Stimulated activated CD4-positive, alpha-beta T cell treated with anti-CD3 and anti-CD28 coated beads, Interleukin-12 subunit alpha, Interleukin-12 subunit beta, amount 100 ng/mL, for 24 hours (primary cell): Measurements from ENCODE around the gene FUBP1.
"Not testable (repeated sequence)": the region's sequence is repeated elsewhere in the genome, so short reads cannot be mapped to it uniquely, and the experiment has no call there.

ENCODE experiments used
- DNase-seq, 2 experiments: peaks; one replicate each; pipeline ENCODE4 v3.0.0-alpha.2; 2020; ENCODE audit warnings: low read depth in 2 of 2

FUBP1 gene

DNA sequence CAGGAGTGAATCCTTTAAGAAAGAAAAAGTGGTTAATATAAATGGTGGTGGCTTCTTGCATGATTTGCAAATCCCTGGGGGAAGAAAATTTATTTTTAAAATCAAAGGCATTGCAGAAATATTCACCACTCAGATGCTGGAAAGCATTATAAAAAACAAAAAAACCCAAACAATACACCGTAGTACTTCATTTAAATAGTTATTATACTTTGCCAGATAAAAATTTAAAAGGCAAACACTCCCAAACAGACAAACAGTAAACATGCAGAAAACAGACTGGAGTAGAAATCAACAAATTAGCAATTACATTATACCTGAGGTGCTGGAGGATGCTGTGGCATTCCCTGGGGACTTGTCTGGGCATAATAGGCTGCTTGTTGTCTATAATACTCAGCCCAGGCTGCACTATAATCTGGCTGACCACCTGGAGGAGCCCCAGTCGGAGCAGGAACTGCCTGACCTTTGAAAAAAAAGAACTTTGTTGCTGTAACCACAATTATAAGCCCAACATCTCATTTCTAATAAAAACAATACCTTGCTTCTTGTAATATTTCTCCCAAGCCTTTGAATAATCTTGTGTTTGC is 29.9 kb downstream of the FUBP1 start:
- no peak for DNase-seq

DNA sequence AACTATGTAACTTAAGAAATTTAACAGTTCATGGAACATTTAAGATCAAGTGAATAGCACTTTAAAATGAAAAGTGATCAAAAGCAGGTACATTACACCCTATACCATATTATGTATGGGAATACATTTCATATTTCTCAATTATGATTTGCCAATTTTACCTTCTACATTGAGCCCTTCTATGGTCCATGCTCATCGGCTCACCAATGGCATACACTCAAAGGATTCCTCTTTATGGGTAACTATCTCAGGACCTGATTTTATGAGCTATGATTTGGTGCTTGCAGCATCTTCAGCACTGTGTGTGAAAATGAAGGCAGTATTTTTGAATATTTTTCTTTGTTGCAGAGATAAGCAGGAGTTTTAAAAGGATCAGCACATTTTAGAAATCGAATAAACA is 33.5 kb downstream of the FUBP1 start:
- no peak for DNase-seq

DNA sequence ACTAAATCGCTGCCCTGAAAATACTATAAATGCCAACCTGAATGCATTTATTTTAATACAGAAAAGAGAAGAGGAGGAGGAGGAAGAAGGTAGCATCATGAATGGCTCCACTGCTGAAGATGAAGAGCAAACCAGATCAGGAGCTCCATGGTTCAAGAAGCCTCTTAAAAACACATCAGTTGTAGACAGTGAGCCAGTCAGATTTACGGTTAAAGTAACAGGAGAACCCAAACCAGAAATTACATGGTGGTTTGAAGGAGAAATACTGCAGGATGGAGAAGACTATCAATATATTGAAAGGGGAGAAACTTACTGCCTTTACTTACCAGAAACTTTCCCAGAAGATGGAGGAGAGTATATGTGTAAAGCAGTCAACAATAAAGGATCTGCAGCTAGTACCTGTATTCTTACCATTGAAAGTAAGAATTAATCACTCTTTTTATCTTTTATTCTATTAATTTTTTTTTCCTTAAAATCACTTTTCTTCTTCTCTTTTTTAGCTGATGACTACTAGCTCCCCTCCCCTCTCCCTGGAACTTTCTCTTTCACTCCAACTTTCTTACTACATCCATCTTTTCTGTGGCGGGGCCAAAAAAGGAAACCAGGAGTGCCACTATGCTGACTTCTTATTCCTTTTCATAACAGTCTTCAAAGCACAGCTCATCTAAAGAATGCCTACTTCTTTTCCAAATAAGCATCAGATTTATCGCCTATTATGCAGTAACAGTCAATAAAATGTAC is 36.3 kb downstream of the FUBP1 start:
- no peak for DNase-seq

DNA sequence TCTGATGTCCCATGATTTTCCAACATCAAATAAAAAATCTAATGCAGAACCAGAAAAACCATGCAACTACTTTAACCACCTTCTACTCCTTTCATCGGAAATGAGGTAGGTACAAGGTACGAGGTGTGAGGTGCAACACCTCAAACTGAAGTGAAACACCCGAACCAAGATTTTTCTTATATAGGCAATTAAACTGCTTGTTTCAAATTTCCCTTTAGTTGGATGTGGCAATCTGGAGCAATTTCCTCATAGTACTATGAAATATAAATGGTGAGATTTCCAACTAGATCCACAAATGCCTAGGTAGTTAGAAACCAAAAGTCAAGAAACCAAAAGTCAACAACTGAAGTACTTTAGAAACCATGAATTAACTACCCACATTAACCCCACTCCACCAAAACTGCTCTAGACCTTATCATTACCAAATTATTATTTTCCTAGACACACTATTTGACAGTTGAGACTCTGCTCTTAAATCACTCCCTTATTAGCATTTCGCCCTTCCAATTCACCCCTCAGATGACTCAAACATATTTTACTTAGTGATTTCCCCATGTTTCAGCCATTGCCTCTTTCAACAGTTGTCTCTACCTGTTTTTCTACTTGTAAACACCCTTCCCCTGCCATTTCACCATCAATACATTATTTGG is 37.8 kb downstream of the FUBP1 start:
- no peak for DNase-seq

DNA sequence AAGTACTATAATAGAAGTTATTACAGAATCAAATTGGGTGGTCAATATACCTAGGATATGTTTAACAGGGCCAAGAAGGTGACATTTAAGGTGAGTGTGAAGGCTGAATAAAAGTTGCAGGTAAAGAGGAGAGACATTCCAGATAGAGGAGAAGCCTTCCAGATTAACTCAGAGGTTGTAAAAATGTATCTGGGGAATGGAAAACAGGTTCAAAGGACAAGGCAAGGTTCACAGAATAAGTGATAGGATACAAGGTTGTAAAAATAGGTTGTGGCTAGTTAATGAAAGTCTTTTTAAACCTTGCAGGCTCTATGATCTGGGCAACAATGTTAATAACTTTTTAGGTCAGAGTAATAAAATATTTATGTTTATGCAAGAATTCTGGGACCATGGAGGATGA is 40.2 kb downstream of the FUBP1 start:
- DNase-seq, result no peak

DNA sequence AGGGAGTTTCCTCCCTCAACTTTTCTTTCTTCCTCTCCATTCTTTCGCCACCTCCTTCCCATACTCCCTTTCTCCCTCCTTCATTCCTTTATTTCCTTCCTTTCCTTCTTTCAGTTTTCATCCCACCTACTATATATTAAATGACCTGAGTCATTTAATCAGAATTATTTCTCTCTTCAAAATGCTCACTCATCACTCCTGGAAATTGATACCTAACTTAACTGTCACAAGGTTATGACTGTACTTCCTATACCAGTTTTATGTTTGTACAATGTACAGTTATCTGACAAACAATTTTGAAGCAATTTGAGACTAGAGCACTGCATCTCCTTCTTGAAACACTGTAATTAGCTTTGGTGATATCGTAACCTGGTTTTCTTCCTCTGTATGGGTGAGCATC is 49.1 kb downstream of the FUBP1 start:
- no peak for DNase-seq

DNA sequence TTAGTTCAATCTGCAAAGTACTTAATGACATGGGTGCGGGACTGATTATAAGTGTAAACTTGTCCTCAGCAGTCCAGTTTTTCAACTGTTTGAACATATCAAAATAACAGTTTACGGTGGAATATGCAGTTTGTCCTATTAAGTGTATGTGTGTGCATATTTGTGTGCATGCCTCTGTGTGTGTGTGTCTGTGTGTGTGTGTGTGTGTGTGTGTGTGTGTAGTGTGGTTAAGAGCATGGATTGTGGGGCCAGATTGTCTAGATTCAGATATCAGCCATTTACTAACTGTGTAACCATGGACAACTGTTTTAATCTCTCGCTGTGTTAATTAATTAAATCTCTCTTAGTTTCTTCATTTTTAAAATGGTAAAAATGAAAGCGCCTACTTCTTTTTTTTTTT is 51.5 kb downstream of the FUBP1 start:
- DNase-seq, result no peak

DNA sequence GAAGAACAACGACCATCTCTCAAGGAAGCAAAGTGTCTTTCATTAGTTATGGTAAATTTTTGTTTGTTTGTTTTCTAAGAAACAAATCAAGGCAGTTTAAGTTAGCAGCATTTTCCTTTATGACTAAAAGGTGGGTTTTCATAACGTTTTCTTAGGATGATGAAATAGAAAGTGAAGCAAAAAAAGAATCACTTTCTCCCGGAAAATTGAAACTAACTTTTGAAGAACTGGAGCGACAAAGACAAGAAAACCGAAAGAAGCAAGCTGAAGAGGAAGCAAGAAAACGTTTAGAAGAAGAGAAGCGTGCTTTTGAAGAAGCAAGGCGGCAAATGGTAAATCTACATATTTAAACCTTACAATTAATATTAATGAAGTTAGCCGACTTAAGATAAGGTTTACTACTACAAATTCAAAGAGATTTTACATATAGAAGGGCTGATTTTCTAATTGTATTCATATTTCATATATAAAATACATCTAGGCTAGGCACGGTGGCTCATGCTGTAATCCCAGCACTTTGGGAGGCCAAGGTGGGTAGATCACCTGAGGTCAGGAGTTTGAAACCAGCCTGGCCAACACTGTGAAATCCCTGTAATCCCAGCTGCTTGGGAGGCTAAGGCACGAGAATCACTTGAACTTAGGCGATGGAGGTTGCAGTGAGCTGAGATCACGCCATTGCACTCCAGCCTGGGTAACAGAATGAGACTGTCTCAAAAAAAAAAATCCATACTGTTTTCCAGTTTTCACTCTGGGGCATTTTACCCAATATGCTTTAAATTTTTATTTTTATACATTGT is 52.1 kb downstream of the FUBP1 start:
- no peak for DNase-seq

DNA sequence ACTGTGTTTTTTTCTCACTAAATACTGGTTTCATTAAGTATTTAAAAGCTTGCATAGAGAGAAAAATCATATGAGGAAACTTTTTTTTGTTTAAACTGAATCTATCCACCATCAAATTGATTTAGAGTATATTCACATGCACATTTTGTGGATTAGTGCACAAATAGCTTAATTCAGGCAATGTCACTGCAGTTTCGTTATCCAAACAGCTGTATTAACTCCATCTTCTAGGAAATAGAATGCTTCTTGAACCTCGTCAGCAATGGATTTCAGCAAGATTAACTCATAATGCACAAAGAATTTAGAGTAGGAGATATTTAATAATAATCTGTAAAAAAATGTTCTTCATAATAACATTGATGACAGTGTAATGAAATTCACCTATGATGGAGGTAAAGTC is 52.9 kb downstream of the FUBP1 start:
- DNase-seq, result no peak

DNA sequence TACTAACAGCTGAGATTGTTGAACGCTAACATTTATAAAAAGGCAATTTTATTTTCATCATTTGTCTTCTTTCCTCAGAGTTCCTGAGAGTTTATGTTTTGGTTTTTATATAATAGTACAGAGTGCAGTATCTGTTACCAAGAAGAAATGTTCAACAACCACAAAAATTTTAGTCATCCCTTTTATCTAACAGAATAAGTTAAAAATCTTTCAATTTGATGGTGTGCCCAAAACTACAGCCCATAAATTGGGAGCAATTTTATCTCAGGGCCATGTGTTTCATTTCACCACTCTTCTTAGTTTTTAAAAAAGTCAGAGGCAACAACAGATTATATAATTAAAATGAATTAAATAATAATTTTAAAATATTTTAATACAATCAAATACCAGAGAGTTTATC is 53.4 kb downstream of the FUBP1 start:
- DNase-seq, result no peak

DNA sequence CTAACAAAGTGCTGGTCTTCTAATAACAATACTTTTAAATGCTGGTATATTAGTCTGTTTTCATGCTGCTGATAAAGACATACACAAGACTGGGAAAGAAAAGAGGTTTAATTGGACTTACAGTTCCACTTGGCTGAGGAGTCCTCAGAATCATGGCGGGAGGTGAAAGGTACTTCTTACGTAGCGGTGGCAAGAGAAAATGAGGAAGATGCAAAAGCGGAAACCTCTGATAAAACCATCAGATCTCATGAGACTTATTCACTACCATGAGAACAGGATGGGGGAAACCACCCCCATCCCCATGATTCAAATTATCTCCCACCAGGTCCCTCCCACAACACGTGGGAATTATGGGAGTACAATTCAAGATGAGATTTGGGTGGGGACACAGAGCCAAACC is 60.0 kb downstream of the FUBP1 start:
- DNase-seq, result not testable (repeated sequence)

DNA sequence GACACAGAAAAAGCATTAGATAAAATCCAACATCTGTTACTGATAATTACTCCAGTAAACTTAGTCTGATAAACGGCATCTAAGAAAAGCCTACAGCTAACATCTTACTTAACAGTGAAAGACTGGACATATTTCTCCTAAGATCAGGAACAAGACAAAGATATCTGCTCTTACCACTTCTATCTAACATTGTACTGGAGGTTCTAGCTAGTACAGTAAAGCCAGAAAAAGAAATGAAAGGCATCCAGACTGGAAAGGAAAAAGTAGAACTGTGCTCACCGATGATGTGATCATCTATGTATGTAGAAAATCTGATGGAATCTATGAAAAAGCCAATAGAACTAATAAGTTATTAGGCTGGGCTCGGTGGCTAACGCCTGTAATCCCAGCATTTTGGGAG is 68.8 kb downstream of the FUBP1 start:
- DNase-seq, result no peak

DNA sequence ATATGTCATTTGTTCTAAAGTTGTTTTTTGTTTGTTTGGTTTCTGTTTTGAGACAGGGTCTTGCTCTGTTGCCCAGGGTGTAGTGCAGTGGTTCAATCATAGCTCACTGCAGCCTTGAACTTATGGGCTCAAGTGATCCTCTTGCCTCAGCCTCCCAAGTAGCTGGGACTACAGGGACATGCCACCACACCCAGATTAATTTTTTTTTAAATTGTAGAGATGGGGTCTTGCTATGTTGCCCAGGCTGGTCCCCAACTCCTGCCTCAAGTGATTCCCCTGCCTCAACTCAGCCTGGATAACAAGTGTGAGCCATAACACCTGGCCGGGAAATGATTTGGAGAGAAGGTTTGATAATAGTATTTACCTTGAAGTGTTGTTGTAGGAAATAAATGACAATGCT is 72.2 kb downstream of the FUBP1 start:
- DNase-seq, result no peak

DNA sequence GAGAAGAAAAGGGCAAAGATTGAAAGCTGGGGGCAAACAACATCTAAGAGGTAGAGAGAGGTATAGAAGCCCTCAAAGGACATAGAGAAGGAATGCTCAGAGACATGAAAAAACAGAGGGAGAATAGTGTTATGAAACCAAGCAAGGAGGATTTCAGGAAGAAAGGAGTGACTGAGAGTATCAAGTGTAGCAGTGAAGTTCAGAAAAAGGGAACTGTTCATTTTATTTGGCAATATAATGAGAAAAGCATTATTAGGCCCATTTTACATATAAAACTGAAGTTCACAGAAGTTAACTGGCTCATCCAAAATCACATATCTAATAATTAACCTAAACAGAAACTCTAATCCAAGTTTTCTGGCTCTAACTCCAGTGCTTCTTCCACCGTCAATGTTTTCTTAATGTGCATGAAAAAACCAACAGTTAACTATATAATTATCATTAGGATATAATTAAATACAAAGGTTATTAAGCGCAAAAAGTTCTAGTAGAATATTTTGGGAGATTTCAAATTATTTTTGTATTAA is 72.8 kb downstream of the FUBP1 start:
- no peak for DNase-seq

DNA sequence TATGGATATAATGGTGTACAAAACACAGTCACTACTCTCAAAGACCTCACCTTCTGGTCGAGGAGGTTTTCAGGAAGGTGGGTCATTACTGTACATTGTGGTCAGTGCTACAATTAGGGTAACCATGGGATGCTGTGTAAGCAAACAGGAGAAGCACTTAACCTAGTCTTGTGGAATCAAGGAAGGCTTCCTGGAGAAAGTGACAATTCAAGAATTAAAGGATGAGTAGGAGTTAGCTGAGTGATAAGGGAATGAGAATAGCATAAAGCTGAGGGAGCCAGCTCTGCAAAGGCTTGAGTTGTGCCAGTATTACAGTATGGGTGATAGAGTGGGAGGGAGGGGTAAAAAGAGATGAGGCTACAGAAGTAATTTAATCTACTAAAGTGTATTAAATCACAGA is 73.3 kb downstream of the FUBP1 start:
- no peak for DNase-seq

DNA sequence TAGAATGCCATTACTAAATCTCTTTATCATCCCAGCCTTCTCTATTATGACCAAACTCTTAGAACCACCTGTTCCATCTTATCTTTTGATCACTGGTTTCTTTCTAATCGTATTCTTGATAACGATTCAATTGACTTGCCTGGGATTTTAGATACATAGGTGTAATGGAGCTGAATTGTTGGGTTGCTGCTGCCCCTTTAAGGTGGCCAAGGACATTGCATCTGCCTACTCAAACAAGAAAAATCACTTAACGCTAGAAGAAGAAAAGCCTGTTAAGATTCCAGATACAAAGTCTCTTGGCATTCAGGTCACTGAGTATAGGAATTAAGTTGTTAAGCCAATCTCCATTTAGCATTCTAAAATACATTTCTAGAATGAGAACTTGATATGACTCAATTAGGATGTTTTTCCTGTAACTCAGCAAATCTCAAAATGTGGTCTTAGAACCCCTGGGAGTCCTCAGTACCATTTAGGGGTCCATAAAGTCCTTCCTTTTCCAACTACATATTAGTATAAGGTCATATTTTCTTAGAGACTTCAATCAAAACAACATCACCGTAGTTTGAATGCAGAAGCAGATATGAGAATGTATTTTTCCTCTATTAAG is 78.1 kb downstream of the FUBP1 start:
- DNase-seq, result no peak

DNA sequence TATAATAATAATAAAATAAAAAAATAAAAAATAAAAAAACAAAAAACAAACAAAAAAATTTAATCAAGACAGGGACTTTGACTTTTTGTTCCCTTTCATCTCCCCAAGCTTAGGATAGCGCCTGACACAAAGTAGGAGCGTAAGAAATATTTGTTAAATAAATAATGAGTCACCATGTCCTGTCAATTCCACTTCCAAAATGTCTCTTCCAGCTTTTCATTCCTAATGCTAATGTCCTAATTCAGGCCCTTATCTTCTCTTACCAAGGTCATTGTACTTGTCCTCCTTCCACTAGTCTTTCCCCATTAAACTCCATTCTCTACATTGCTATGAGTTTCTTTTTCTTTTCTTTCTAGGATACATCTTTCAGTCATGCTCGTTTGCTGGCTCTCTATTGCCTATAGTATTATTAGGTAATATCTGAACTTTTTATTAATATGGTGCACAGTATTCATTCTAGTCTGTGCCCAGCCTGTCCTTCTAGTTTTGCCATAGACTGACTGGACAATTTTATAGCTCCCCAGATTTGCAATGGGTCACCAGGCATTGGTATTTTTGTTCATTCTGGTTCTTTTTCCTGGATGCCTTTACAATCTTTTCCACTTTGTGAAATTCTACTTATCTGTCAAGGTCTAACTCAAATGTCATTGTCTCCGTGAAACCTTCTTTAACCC is 79.1 kb downstream of the FUBP1 start:
- no peak for DNase-seq
